Measurements from ENCODE around the gene CFAP54. TPM values are rescaled to one million over a fixed set of nuclear protein-coding genes. Genes with fewer than 3 reads are reported as not detected.

CFAP54 gene
- total and polyA plus RNA-seq, 2 donors (not counting 3 experiments of a cell fraction or from before 2014, with no cell fraction given) = 3.6 to 26.9 TPM

DNA sequence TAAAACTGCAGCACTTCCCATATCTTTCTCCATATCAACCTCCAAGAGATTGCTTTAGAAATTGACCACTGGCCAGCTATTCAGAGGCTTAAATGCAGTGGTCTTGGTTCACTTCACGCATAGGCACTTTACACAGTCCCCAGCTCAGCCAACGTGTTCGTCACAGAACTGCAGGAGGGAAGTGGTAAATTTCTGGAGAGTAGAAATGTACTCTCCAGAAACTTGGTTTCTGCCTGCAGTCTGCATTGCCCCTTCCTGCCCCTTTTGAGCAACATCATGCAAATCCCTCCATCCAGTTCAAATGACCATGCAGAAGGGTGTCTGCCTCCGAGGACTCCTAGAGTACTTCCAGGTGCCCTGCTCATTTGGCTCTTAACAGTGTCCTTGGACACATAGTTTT, 375.0 kb downstream of the CFAP54 start:
- Histone ChIP-seq H4K20me1 (replicated peaks; ENCODE audit: control insufficient read depth, extremely low read depth, insufficient read depth, low read length) (no peaks in the 10 kb centered on the region), H3K36me3 (ENCODE audit: control insufficient read depth in 2 of 2, extremely low read depth in 1 of 2, insufficient read depth in 2 of 2, low read length in 2 of 2) (no peaks in the 10 kb centered on the region), H3K4me1 (ENCODE audit: control insufficient read depth, extremely low read depth, insufficient read depth, low read length) (no peaks in the 10 kb centered on the region), H3K4me2 (ENCODE audit: insufficient read depth, low read length) (no peak overlapping the region), H3K79me2 (ENCODE audit: control insufficient read depth, insufficient read depth, low read length) (no peaks in the 10 kb centered on the region), H2AFZ (ENCODE audit: low read depth, low read length) (no peak overlapping the region), H3K9ac (replicated peaks; ENCODE audit: extremely low read depth, insufficient read depth, low read length) (no peak overlapping the region), H3K9me1 (replicated peaks; ENCODE audit: control insufficient read depth, extremely low read depth, insufficient read depth, low read length) (no peaks in the 10 kb centered on the region), H3K4me3 (replicated peaks in 1 of 3; ENCODE audit: insufficient read depth in 1 of 3, low read depth in 1 of 3, low read length in 3 of 3) (no peak overlapping the region), H3K27ac (ENCODE audit: insufficient read depth, low read depth, low read length) (no peak overlapping the region), H3K27me3 (ENCODE audit: control insufficient read depth in 2 of 2, insufficient read depth in 2 of 2, low read length in 2 of 2) (no peaks in the 10 kb centered on the region), H3K9me3 (replicated peaks; ENCODE audit: control insufficient read depth, insufficient read depth, low read length) (no peaks in the 10 kb centered on the region)
- no TSS peak for BruUV-seq (replicated peaks)
- CTCF ChIA-PET = interaction anchor here (1.3 kb wide), 1 partner anchor 20 kb away, joined by 3 read pairs; no protein-coding TSS in a partner anchor
- dilution Hi-C loops (cut with MboI; ENCODE audit: extremely low pct_ligation_motif_present, low sequenced_read_pairs) (no loop called here), intact Hi-C loops (cut with micrococcal nuclease) (no loop called here)
- FAIRE-seq (no peak), DNase-seq (ENCODE audit: low read depth, low spot score) (no peak)
- TF ChIP-seq, protein P1, sequence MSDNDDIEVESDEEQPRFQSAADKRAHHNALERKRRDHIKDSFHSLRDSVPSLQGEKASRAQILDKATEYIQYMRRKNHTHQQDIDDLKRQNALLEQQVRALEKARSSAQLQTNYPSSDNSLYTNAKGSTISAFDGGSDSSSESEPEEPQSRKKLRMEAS (IDR thresholded peaks at IDR 0.05; ENCODE audit: insufficient read depth, insufficient read length) = no peak
- TF ChIP-seq POLR2A (IDR thresholded peaks at IDR 0.05; ENCODE audit: low read depth, low read length) = no peak
- no peak for TF ChIP-seq FOS (IDR thresholded peaks at IDR 0.05; ENCODE audit: borderline replicate concordance, insufficient read depth, low read length)
- POLR2A ChIA-PET = no interaction called here

DNA sequence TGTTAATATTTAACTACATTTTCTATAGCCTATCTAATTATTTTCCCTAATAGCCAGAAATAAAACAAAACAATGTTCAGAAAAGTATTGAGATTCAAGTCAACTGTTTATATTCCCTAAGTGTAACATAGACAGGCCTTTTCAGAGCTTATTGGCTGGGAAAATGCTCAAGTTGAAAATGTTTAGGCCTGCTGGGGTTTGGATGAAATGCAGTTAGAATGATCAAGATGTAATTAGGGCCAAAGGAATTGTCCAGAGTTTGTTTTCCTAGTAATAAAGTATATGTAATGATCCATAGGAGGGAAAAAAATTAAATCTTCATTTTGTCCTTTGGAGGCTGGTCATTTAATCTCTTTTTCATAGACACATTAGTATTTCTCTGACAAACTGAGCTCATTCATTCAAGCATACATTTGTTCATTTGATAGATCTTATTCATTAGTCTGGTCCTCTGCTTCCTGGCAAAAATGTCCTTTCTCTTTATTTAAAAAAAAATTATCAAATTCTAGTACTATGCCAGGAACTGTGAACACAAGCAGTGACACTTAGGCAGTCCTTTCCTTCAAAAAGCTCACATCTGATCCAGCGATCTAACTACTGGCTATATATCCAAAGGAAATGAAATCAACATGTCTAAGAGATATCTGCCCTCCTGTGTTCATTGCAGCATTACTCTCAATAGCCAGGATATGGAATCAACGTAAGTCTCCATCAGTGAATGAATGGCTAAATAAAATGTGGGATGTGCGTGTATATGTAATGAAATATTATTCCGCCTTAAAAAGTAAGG, 377.6 kb downstream of the CFAP54 start:
- ChIA-PET POLR2A (no interaction called here), CTCF (interaction anchor here (1.2 kb wide), 1 partner anchor 12 kb away, joined by 3 read pairs; no protein-coding TSS in a partner anchor)
- Histone ChIP-seq H3K4me1 (ENCODE audit: control insufficient read depth, extremely low read depth, insufficient read depth, low read length) (no peaks in the 10 kb centered on the region), H3K79me2 (ENCODE audit: control insufficient read depth, insufficient read depth, low read length) (no peaks in the 10 kb centered on the region), H3K4me2 (ENCODE audit: insufficient read depth, low read length) (no peak overlapping the region), H3K9me1 (replicated peaks; ENCODE audit: control insufficient read depth, extremely low read depth, insufficient read depth, low read length) (no peaks in the 10 kb centered on the region), H3K9me3 (replicated peaks; ENCODE audit: control insufficient read depth, insufficient read depth, low read length) (no peaks in the 10 kb centered on the region), H3K9ac (replicated peaks; ENCODE audit: extremely low read depth, insufficient read depth, low read length) (no peak overlapping the region), H3K4me3 (replicated peaks in 1 of 3; ENCODE audit: insufficient read depth in 1 of 3, low read depth in 1 of 3, low read length in 3 of 3) (no peak overlapping the region), H3K36me3 (ENCODE audit: control insufficient read depth in 2 of 2, extremely low read depth in 1 of 2, insufficient read depth in 2 of 2, low read length in 2 of 2) (no peaks in the 10 kb centered on the region), H4K20me1 (replicated peaks; ENCODE audit: control insufficient read depth, extremely low read depth, insufficient read depth, low read length) (no peaks in the 10 kb centered on the region), H2AFZ (ENCODE audit: low read depth, low read length) (no peak overlapping the region), H3K27me3 (ENCODE audit: control insufficient read depth in 2 of 2, insufficient read depth in 2 of 2, low read length in 2 of 2) (no peaks in the 10 kb centered on the region), H3K27ac (ENCODE audit: insufficient read depth, low read depth, low read length) (no peak overlapping the region)
- BruUV-seq (replicated peaks) = no TSS peak
- intact Hi-C loops (cut with micrococcal nuclease) (no loop called here), dilution Hi-C loops (cut with MboI; ENCODE audit: extremely low pct_ligation_motif_present, low sequenced_read_pairs) (no loop called here)
- DNase-seq (ENCODE audit: low read depth, low spot score) = no peak
- no peak for FAIRE-seq
- TF ChIP-seq EZH2 (IDR thresholded peaks at IDR 0.05; ENCODE audit: borderline replicate concordance, low read depth, low read length, severe bottlenecking) (no peak), FOS (IDR thresholded peaks at IDR 0.05; ENCODE audit: borderline replicate concordance, insufficient read depth, low read length) (no peak), CTCF (IDR thresholded peaks at IDR 0.05; ENCODE audit: extremely low read depth in 1 of 2, insufficient read depth in 1 of 2, low read depth in 1 of 2, low read length in 2 of 2) (no peak), GATA2 (IDR thresholded peaks at IDR 0.05; ENCODE audit: insufficient read depth, insufficient read length, low read depth, low read length) (no peak)
- TF ChIP-seq, protein P1 (IDR thresholded peaks at IDR 0.05; ENCODE audit: insufficient read depth, insufficient read length) = no peak

All from endothelial cell of umbilical vein (primary cell).